GM15510 (cell line): Measurements from ENCODE around the gene TNNT2.

Experiments
- POLR2A ChIP-seq: IDR thresholded peaks from 3 replicates; pipeline ENCODE4 v1.6.1; 2011; ENCODE audit warnings: borderline replicate concordance; ENCODE audit not compliant: insufficient read length; ENCODE audit errors: extremely low read depth

The TNNT2 gene

DNA sequence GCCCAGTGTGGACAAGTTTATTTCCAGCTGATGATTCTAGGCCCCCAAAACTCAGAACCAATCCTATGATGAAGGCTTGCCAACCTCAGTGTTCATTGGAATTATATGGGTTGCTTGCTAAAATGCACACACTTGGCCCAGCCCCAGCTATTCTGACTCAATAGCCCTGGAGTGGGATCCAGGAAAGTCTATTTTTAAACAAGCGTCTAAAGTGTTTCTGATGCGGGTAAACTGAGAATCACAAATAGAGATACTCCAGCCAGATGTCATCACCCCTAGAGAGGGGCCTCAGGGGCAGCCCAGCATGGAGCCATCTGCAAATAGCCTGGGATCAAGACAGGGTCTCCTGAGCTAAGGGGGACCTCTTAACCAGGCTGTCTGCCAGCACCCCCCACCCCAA is 48.2 kb downstream of the TNNT2 start:
- no peak for TF ChIP-seq POLR2A

DNA sequence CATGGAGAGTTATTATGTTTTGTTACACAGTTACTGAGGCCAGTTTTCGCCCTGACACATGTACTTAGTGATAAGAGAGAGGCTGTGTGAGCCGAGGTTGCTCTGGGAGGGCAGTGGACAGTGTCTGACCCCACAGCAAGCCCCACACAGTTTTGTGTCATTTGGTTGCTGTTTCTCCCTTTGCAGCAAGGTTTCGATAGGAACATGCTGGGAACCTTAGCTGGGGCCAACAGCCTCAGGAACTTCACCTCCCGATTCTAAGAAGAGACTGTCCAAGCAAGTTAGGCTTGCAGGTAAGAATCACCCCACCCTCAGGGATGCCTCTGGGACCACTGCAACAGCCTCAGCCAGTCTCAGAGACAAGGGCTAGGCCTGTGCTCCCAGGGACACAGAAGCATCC is 48.9 kb downstream of the TNNT2 start:
- no peak for TF ChIP-seq POLR2A

DNA sequence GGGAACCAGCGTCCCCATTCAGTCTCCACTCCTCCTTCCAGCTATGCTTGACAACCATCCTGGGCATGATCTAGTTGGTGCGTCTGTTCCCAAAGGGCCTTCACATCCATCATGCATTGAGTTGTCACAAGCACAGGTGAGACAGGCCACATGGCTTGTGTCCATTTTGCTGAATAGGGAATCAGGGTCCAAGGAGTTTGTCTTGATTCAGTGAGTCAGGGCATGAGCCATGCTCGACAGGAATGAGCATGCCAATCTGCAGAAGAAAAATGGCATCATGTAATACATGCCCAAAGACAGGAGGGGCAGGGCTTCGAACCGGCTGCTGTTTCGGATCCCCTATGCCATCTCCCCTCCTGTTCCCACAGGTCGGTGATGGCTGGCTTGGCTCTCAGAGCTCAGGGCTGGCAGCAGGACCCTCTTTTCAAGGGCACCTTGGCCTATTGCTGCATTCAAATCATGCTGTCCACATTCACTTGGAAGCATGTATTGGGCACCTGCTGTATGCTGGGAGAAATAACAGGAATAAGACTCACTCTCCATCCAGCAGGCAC is 49.7 kb downstream of the TNNT2 start:
- no peak for TF ChIP-seq POLR2A

DNA sequence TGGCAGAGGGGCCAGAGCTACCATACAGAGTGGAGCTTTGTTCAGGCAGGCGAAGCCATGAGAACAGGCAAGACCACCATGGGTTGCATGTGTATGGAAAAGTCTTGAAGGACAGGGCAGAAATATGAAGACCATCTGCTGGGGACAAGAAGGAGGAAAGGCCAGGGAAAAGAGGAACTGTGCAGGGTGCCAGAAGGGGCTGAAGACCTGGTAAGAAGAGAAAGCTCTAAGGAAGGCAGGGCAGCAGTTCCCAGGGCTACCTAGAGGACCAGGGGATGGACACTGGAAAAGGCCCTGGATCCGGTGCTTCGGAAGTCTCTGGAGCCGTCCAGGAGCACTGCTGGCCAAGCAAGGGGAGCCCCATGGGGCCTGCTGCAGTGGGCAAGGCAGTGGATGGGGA is 50.8 kb downstream of the TNNT2 start:
- no peak for TF ChIP-seq POLR2A

DNA sequence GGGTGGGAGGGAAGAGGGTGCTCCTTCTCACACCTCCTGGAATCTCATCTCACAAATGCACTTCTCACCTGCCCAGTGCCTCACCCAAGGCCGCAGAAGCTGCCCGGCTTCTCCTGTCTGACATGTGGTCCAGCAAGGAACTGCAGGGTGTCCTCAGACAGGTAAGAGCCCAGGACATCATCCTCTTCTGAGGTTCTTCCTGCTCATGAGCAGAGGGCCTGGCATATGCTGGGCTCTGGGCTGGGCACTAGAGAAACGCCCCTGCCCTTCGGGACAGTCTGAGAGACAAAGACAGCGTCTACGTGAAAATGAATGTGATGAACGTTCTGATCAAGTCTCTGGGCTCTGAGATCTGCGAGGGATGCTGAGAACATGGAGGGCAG is 51.8 kb downstream of the TNNT2 start:
- TF ChIP-seq POLR2A: no peak

GRCh38 chr1:201324821-201325677 is 52.4 kb downstream of the TNNT2 start:
- no peak for TF ChIP-seq POLR2A

DNA sequence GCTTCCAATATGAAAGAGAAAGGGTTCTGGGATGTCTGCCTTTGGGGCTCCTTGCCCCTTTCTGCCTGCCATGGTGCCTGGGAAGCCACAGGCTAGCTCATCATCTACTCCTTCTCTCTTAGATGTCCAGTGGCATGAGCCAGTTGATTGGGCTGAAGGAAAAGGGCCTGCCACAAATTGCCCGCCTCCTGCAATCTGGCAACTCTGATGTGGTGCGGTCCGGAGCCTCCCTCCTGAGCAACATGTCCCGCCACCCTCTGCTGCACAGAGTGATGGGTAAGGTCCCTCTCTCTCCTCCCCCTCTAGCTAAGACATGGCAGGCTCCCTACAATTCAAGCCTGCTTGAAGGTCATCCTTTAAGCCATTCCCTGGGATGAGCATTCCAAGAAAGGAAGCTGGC is 53.2 kb downstream of the TNNT2 start:
- TF ChIP-seq POLR2A: no peak

DNA sequence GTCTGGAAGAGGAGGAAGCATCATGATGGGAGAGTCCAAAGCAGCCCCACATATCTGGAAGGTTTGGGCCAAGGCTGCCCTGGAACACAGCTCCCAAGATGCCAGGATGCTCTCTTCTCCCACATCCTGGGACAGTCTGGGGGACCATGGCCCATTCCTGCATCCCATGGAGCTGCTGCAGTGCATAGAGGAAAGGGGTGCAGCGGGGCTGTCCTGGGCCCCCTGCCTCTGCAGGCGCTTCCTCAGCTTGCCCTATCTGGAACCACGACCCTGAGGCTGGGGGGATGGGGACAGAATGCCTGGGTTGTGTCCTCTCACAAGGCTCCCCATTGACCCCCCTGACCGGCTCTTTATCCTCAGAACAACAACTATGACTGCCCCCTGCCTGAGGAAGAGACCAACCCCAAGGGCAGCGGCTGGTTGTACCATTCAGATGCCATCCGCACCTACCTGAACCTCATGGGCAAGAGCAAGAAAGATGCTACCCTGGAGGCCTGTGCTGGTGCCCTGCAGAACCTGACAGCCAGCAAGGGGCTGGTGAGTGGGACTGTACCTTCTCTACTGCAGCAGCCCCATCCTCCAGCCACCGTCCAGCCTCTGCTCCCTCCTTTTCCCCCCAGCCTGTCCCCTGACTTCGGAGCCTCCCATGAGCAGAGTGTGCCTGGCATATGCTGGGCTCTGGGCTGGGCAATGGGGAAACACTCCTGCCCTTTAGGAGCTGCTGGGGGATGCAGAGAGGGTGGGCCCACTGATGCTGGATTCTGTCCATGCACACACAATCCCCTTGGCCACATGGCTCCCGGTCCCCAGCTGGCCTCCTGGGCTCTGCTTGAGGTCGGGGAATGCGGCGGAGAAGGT is 54.6 kb downstream of the TNNT2 start:
- no peak for TF ChIP-seq POLR2A

- TF ChIP-seq POLR2A: no peak
These were observed 55.6 kb downstream of the TNNT2 start for GRCh38 chr1:201321826-201322390.

DNA sequence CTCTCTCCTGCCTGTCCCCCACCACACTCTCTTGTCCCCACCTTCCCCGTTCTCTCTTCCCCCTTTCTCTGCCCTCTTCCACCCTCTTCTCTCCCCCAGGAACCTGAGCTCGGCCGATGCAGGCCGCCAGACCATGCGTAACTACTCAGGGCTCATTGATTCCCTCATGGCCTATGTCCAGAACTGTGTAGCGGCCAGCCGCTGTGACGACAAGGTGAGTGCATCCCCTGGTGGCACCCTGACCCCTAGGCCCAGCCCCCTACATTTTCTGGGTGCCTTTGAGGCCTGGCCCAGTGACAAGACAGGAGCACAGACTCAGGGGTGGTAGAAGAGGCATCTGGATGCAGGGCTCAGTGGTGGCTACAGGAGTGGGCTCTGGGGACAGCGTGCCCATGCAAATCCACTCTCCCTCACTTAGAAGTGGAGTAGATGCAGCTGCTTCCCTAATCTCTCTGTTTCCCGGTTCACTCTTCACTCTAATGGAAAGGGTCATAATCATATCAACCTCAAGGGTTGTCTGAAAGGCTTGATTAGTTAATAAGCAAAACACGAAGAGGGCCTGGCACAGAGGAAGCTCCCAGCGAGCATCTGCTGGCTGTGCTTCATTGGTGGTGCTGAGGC is 57.2 kb downstream of the TNNT2 start:
- no peak for TF ChIP-seq POLR2A

- TF ChIP-seq POLR2A: no peak
These were observed 57.8 kb downstream of the TNNT2 start for GRCh38 chr1:201319631-201320030.

GRCh38 chr1:201318504-201319340 is 58.8 kb downstream of the TNNT2 start:
- TF ChIP-seq POLR2A: no peak

GRCh38 chr1:201317551-201317950 is 59.9 kb downstream of the TNNT2 start:
- TF ChIP-seq POLR2A: no peak

DNA sequence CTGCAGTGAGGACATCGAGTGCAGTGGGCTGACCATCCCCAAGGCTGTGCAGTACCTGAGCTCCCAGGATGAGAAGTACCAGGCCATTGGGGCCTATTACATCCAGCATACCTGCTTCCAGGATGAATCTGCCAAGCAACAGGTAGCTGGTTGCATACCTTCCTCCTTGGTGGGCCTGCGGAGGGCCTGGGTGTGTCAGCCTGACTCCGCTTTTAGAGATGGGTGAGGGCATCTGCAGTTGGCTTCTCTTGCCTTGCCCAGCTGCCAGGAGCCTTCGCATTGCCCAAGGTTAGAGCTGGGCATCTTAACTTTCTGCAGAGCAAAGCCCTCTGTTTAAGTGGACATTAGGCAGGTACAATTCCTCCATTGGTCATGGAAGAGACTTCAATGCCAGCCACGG is 60.9 kb downstream of the TNNT2 start:
- no peak for TF ChIP-seq POLR2A
